Measurements from ENCODE around the gene GAB1. TPM values are rescaled to one million over a fixed set of nuclear protein-coding genes. Genes with fewer than 3 reads are reported as not detected.

Gene GAB1
- total RNA-seq, 2 donors from 2014 or later: 48.3 to 77.3 TPM

- Histone ChIP-seq H3K4me1 (ENCODE audit: control insufficient read depth in 1 of 2, low read depth in 2 of 2) (peaks cover 0 to 14% of the 10 kb centered on the region in 2 donors), H3K27ac (no peak overlapping the region), H3K4me3 (no peak overlapping the region), H3K36me3 (no peaks in the 10 kb centered on the region), H3K9me3 (no peaks in the 10 kb centered on the region), H3K27me3 (replicated peaks; ENCODE audit: insufficient read depth) (no peaks in the 10 kb centered on the region)
- no peak for TF ChIP-seq CTCF (IDR thresholded peaks at IDR 0.05)
- no peak for ATAC-seq (ENCODE audit: insufficient number of reproducible peaks, low FRiP score, low read depth)
- DNase-seq (ENCODE audit: low spot score): no peak
Measured at GRCh38 chr4:143313521-143313920, 23.2 kb upstream of the GAB1 start.

- Histone ChIP-seq H3K9me3 (no peaks in the 10 kb centered on the region), H3K27ac (no peak overlapping the region), H3K4me3 (no peak overlapping the region), H3K36me3 (no peaks in the 10 kb centered on the region), H3K4me1 (ENCODE audit: control insufficient read depth in 1 of 2, low read depth in 2 of 2) (peaks cover 0 to 14% of the 10 kb centered on the region in 2 donors), H3K27me3 (replicated peaks; ENCODE audit: insufficient read depth) (no peaks in the 10 kb centered on the region)
- DNase-seq (ENCODE audit: low spot score) (no peak), ATAC-seq (ENCODE audit: insufficient number of reproducible peaks, low FRiP score, low read depth) (no peak)
- no peak for TF ChIP-seq CTCF (IDR thresholded peaks at IDR 0.05)
Measured at GRCh38 chr4:143313996-143314395, 22.7 kb upstream of the GAB1 start.

DNA sequence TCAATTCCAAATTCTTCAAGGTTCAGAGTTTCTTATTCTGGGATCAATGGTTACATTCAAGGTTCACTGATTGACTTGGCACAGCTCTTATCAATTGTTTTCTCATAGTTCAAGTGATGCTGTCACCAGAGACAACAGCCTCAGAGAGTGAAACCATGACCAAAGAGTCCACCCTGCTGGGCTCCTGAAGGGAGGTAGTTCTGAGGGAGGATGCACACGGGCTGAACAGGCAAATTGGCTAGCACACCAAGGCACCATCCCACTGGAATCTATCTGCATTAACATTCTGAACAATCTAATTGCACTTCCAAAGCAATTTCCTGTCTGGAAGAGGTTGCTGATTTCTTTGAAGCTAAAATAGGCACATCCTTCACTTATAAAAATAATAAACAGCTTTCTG is 16.6 kb upstream of the GAB1 start:
- Histone ChIP-seq H3K4me1 (ENCODE audit: control insufficient read depth in 1 of 2, low read depth in 2 of 2) (peaks cover 0 to 9% of the 10 kb centered on the region in 2 donors), H3K4me3 (no peak overlapping the region), H3K9me3 (no peaks in the 10 kb centered on the region), H3K27me3 (replicated peaks; ENCODE audit: insufficient read depth) (no peaks in the 10 kb centered on the region), H3K36me3 (no peaks in the 10 kb centered on the region), H3K27ac (no peak overlapping the region)
- no peak for TF ChIP-seq CTCF (IDR thresholded peaks at IDR 0.05)
- DNase-seq (ENCODE audit: low spot score) (no peak), ATAC-seq (ENCODE audit: insufficient number of reproducible peaks, low FRiP score, low read depth) (no peak)

DNA sequence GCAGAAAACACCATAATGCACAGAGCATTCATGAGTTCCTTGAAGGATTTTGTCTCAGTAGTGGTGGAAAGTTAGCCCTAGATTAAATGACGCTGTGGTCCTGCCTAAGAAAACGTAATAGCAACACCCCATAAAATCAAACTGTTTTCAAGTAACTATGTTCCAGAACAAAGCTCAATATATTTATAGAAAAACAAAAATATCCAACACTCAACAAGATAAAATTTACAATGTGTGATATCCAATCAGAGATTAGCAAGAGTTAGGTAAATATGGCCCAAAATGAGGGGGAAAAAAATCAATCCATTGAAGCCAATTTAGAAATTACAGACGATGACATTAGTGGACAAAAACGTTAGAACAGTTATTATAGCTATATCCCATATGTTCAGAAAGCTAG is 9.9 kb upstream of the GAB1 start:
- TF ChIP-seq CTCF (IDR thresholded peaks at IDR 0.05): no peak
- Histone ChIP-seq H3K27me3 (replicated peaks; ENCODE audit: insufficient read depth) (no peaks in the 10 kb centered on the region), H3K4me1 (ENCODE audit: control insufficient read depth in 1 of 2, low read depth in 2 of 2) (no peaks in the 10 kb centered on the region), H3K27ac (no peak overlapping the region), H3K9me3 (no peaks in the 10 kb centered on the region), H3K36me3 (no peaks in the 10 kb centered on the region), H3K4me3 (no peak overlapping the region)
- no peak for ATAC-seq (ENCODE audit: insufficient number of reproducible peaks, low FRiP score, low read depth)
- no peak for DNase-seq (ENCODE audit: low spot score)

DNA sequence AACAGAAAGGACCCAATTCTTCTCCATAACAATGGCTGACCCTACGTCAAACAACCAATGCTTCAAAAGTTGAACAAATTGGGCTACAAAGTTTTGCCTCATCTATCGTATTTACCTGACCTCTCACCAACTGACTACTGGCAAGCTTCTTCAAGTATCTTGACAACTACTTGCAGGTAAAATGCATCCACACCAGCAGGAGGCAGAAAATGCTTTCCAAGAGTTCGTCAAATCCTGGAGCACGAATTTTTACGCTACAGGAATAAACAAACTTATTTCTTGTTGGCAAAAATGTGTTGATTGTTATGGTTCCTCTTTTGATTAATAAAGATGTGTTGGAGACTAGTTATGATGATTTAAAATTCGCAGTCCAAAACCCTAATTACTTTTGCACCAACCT is 6.7 kb upstream of the GAB1 start:
- no peak overlapping the region for H3K27ac ChIP-seq
- H3K27me3 ChIP-seq (replicated peaks; ENCODE audit: insufficient read depth): no peaks in the 10 kb centered on the region
- no peaks in the 10 kb centered on the region for H3K9me3 ChIP-seq
- DNase-seq (ENCODE audit: low spot score) (no peak), ATAC-seq (ENCODE audit: insufficient number of reproducible peaks, low FRiP score, low read depth) (no peak)
- H3K36me3 ChIP-seq: no peaks in the 10 kb centered on the region
- no peak overlapping the region for H3K4me3 ChIP-seq
- H3K4me1 ChIP-seq (ENCODE audit: control insufficient read depth in 1 of 2, low read depth in 2 of 2): no peaks in the 10 kb centered on the region
- TF ChIP-seq CTCF (IDR thresholded peaks at IDR 0.05): no peak
